Liver (tissue), 9 donors: ENCODE measurements around the gene NNT. TPM values are rescaled to one million over a fixed set of nuclear protein-coding genes. Genes with fewer than 3 reads are reported as not detected.

ENCODE experiments used
- DNase-seq: peaks from one replicate; pipeline ENCODE4 v3.0.0-alpha.2; 2017; ENCODE audit warnings: low spot score
- H3K27ac ChIP-seq, 2 donors: one replicate each; pipeline ENCODE4 v1.7.0; 2013; ENCODE audit warnings: inconsistent platforms in 2 of 2, low read length in 2 of 2, control low read depth in 1 of 2, low read depth in 1 of 2, mild to moderate bottlenecking in 1 of 2
- H3K27me3 ChIP-seq, 4 donors: one replicate each; pipeline versions ENCODE4 v1.6.1 to v1.7.0; 2013; ENCODE audit warnings: low read length in 3 of 4, inconsistent platforms in 1 of 4, mild to moderate bottlenecking in 1 of 4, moderate library complexity in 1 of 4; ENCODE audit not compliant: control insufficient read depth in 4 of 4, insufficient read depth in 4 of 4
- H3K36me3 ChIP-seq, 4 donors: one replicate each; pipeline versions ENCODE4 v1.6.1 to v1.7.0; 2013; ENCODE audit warnings: low read length in 3 of 4, mild to moderate bottlenecking in 3 of 4, low read depth in 1 of 4, moderate library complexity in 1 of 4; ENCODE audit not compliant: control insufficient read depth in 4 of 4, insufficient read depth in 3 of 4
- H3K4me1 ChIP-seq, 4 donors: one replicate each; pipeline versions ENCODE4 v1.6.1 to v1.7.0; 2013; ENCODE audit warnings: low read length in 3 of 4, mild to moderate bottlenecking in 3 of 4, moderate library complexity in 1 of 4; ENCODE audit not compliant: control insufficient read depth in 4 of 4, insufficient read depth in 4 of 4
- H3K4me3 ChIP-seq, 3 donors: one replicate each; pipeline versions ENCODE4 v1.6.1 to v1.7.0; 2013; ENCODE audit warnings: low read length in 3 of 3, control low read depth in 1 of 3, low read depth in 1 of 3, mild to moderate bottlenecking in 1 of 3
- H3K9ac ChIP-seq, 2 donors: one replicate each; pipeline ENCODE4 v1.7.0; 2013; ENCODE audit warnings: low read length in 2 of 2, mild to moderate bottlenecking in 2 of 2, moderate library complexity in 2 of 2, control low read depth in 1 of 2, low read depth in 1 of 2
- H3K9me3 ChIP-seq, 4 donors: one replicate each; pipeline versions ENCODE4 v1.6.1 to v1.7.0; 2013; ENCODE audit warnings: low read length in 3 of 4; ENCODE audit not compliant: control insufficient read depth in 4 of 4
- EGR1 ChIP-seq, 2 donors: IDR thresholded peaks; 2 replicates each; pipeline ENCODE4 v1.6.1; 2016 to 2018; ENCODE audit warnings: antibody characterized with exemption in 2 of 2, low read depth in 2 of 2
- FOXA1 ChIP-seq: IDR thresholded peaks from 2 replicates; pipeline ENCODE4 v1.6.1; 2016; ENCODE audit warnings: antibody characterized with exemption
- FOXA2 ChIP-seq: IDR thresholded peaks from 2 replicates; pipeline ENCODE4 v1.6.1; 2016; ENCODE audit warnings: antibody characterized with exemption
- GABPA ChIP-seq, 2 donors: IDR thresholded peaks in 1 of 2; conservative IDR thresholded peaks in 1 of 2; 2 replicates each; pipeline ENCODE4 v1.6.1; 2016; ENCODE audit warnings: antibody characterized with exemption in 2 of 2, mild to moderate bottlenecking in 1 of 2, moderate library complexity in 1 of 2
- HNF4A ChIP-seq, 2 donors: conservative IDR thresholded peaks; 2 replicates each; pipeline ENCODE4 v1.6.1; 2016; ENCODE audit warnings: antibody characterized with exemption in 2 of 2, mild to moderate bottlenecking in 2 of 2
- HNF4G ChIP-seq: IDR thresholded peaks from 2 replicates; pipeline ENCODE4 v1.6.1; 2016; ENCODE audit warnings: antibody characterized with exemption
- JUND ChIP-seq, 2 donors: IDR thresholded peaks; 2 replicates each; pipeline ENCODE4 v1.6.1; 2016; ENCODE audit warnings: antibody characterized with exemption in 2 of 2
- NR2F2 ChIP-seq: IDR thresholded peaks from 2 replicates; pipeline ENCODE4 v1.6.1; 2016; ENCODE audit warnings: antibody characterized with exemption
- RAD21 ChIP-seq, 2 donors: IDR thresholded peaks; 2 replicates each; pipeline ENCODE4 v1.6.1; 2016; ENCODE audit warnings: antibody characterized with exemption in 2 of 2, mild to moderate bottlenecking in 2 of 2
- RXRA ChIP-seq, 2 donors: IDR thresholded peaks; 2 replicates each; pipeline ENCODE4 v1.6.1; 2017 to 2018; ENCODE audit warnings: antibody characterized with exemption in 2 of 2, mild to moderate bottlenecking in 1 of 2
- SP1 ChIP-seq: IDR thresholded peaks from 2 replicates; pipeline ENCODE4 v1.6.1; 2018; ENCODE audit warnings: antibody characterized with exemption, mild to moderate bottlenecking
- TAF1 ChIP-seq: conservative IDR thresholded peaks from 2 replicates; pipeline ENCODE4 v1.6.1; 2016; ENCODE audit warnings: antibody characterized with exemption, mild to moderate bottlenecking
- YY1 ChIP-seq: IDR thresholded peaks from 2 replicates; pipeline ENCODE4 v1.6.1; 2016; ENCODE audit warnings: antibody characterized with exemption, mild to moderate bottlenecking
- WGBS: extraction: QIAGEN DNeasy Blood & Tissue Kit; methylation state at CpG from one replicate; pipeline ENCODE4 v1.1.7; 2013; 5-methylcytosine and 5-hydroxymethylcytosine counted together
- polyA plus RNA-seq, 2 donors: library from polyadenylated mRNA; stranded (reverse) in 1 of 2; unstranded in 1 of 2; fragments of 200-250 nt in 1 of 2; fragments of >200 nt in 1 of 2; fragmentation: Nextera tagmentation in 1 of 2; extraction: Ambion mirVana in 1 of 2; gene quantifications; one replicate each; pipeline versions ENCODE4 v1.2.1 to v1.2.3, GENCODE V29; 2013 to 2015
- total RNA-seq, 2 donors: library from RNA; depleted of rRNA; stranded (reverse); fragments of >200 nt; gene quantifications; one replicate each; pipeline ENCODE4 v1.2.3, GENCODE V29; 2014
- TF ChIP-seq, protein P1 (sequence below): IDR thresholded peaks from 2 replicates; pipeline ENCODE4 v1.6.1; 2016; ENCODE audit warnings: antibody characterized with exemption
- TF ChIP-seq, protein P2 (sequence below): IDR thresholded peaks from 2 replicates; pipeline ENCODE4 v1.6.1; 2016; ENCODE audit warnings: antibody characterized with exemption
- TF ChIP-seq, protein P3 (sequence below): IDR thresholded peaks from 2 replicates; pipeline ENCODE4 v1.6.1; 2016; ENCODE audit warnings: antibody characterized with exemption, mild to moderate bottlenecking
- TF ChIP-seq, protein P4 (sequence below): IDR thresholded peaks from 2 replicates; pipeline ENCODE4 v1.6.1; 2016; ENCODE audit warnings: antibody characterized with exemption
- TF ChIP-seq, protein P5 (sequence below): fragments of 150-350 bp; IDR thresholded peaks from 2 replicates; pipeline ENCODE4 v1.5.1; 2017; ENCODE audit warnings: improper control_type of control experiment, low read depth, low read length; ENCODE audit not compliant: missing input control
- donor health status: healthy.
- donor health status: healthy.
- donor health status: healthy.
- donor health status: healthy.
- donor health status: healthy.

NNT gene
- total and polyA plus RNA-seq, 4 donors: 45.4 to 154 (median 89.2) TPM

DNA sequence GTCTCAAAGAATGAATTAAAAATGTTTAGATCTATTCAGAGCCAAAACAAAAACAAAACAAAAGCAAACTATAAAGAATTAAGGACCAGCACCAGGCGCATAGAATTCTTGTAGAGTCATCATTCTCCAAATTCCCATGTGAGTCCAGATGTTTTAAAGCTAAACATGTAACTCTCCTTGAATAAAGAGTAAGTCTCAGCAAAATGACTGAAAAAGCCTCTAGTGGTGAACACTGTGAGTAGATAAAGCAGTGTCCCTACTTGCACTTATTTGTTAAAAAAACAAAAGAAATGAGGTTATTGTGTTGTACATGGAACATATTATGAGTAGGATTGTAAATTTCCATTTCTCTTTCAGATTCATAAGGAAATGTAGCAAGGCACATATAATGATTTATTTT is 44.0 kb downstream of the NNT start:
- no peak for TF ChIP-seq TAF1
- TF ChIP-seq RAD21 (IDR thresholded peaks at IDR 0.05): peak in 1 of 2 donors; percentile 23
- H3K4me1 ChIP-seq: no peaks in the 10 kb centered on the region
- no peak overlapping the region for H3K27ac ChIP-seq
- no peak overlapping the region for H3K4me3 ChIP-seq
- WGBS: 100% methylated on average over 1 of the region's 1 CpG
- H3K36me3 ChIP-seq: peaks cover 11 to 41% (median 34%) of the 10 kb centered on the region in 4 donors
- no peaks in the 10 kb centered on the region for H3K27me3 ChIP-seq
- DNase-seq: no peak
- H3K9ac ChIP-seq: no peak overlapping the region
- H3K9me3 ChIP-seq: no peaks in the 10 kb centered on the region

DNA sequence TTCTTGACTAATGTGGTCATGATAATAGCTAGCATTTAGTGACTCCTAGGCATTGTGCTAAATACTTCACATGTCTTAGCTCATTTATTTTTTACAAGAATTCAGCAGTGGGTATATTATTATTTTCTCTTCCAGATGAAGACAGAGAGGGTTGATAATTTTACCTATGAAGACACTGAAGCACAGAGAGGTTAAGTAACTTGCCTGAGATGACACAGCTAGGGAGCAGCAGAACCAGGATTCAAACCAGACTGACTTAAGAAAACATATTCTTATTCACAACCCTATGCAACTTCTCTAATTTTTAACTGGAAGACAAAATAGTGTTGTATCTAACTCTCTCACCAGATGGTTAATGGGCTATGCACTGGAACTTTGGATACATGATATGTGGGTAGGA is 44.8 kb downstream of the NNT start:
- H3K27me3 ChIP-seq: no peaks in the 10 kb centered on the region
- TF ChIP-seq TAF1: no peak
- no peaks in the 10 kb centered on the region for H3K9me3 ChIP-seq
- no peak overlapping the region for H3K27ac ChIP-seq
- H3K4me3 ChIP-seq: no peak overlapping the region
- H3K4me1 ChIP-seq: no peaks in the 10 kb centered on the region
- H3K9ac ChIP-seq: no peak overlapping the region
- DNase-seq: no peak
- peaks cover 11 to 45% (median 40%) of the 10 kb centered on the region in 4 donors for H3K36me3 ChIP-seq

DNA sequence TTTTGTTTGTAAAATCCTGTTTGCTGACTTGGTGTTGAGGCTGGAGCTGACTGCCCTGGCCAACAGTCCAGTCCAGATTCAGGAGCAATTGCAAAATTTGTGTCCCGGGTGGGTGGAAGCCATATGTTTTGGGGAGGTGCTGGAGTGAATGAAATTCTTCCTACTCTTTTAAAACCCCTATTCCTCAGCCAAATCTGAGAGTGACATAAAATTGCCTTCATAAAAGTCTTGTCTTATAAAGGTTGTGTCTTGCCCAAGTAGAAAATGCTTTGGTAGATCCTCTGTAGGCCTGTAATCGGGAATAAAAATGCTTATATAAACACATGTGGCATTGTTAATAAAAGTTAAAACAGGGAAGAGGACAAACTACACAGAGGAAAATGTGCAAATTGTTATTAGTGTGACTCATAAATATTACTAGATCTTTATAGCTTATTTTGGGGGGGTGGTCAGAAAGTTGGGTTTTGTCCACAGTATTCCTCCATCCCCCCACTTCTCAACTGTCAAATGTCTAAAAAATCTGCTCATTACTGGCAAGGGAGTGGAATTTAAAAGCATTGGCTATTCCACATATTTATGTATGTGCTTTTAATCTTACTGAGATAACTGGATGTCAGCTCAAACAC is 45.6 kb downstream of the NNT start:
- Histone ChIP-seq H3K27me3 (no peaks in the 10 kb centered on the region), H3K4me1 (no peaks in the 10 kb centered on the region), H3K9me3 (no peaks in the 10 kb centered on the region), H3K4me3 (no peak overlapping the region), H3K27ac (no peak overlapping the region), H3K9ac (no peak overlapping the region), H3K36me3 (peaks cover 11 to 48% (median 44%) of the 10 kb centered on the region in 4 donors)
- TF ChIP-seq NR2F2 (no peak), TAF1 (no peak), FOXA2 (no peak), YY1 (no peak), RXRA (IDR thresholded peaks at IDR 0.05) (no peak), FOXA1 (no peak), HNF4A (conservative IDR thresholded peaks at IDR 0.05) (no peak), RAD21 (IDR thresholded peaks at IDR 0.05) (no peak), GABPA (IDR thresholded peaks at IDR 0.05 in 1 of 2, conservative IDR thresholded peaks at IDR 0.05 in 1 of 2) (no peak), JUND (IDR thresholded peaks at IDR 0.05) (no peak), HNF4G (no peak), EGR1 (IDR thresholded peaks at IDR 0.05; ENCODE audit: low read depth in 2 of 2) (no peak), SP1 (no peak)
- TF ChIP-seq, protein P1, sequence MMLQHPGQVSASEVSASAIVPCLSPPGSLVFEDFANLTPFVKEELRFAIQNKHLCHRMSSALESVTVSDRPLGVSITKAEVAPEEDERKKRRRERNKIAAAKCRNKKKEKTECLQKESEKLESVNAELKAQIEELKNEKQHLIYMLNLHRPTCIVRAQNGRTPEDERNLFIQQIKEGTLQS: no peak
- TF ChIP-seq, protein P2, sequence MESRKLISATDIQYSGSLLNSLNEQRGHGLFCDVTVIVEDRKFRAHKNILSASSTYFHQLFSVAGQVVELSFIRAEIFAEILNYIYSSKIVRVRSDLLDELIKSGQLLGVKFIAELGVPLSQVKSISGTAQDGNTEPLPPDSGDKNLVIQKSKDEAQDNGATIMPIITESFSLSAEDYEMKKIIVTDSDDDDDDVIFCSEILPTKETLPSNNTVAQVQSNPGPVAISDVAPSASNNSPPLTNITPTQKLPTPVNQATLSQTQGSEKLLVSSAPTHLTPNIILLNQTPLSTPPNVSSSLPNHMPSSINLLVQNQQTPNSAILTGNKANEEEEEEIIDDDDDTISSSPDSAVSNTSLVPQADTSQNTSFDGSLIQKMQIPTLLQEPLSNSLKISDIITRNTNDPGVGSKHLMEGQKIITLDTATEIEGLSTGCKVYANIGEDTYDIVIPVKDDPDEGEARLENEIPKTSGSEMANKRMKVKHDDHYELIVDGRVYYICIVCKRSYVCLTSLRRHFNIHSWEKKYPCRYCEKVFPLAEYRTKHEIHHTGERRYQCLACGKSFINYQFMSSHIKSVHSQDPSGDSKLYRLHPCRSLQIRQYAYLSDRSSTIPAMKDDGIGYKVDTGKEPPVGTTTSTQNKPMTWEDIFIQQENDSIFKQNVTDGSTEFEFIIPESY: no peak
- TF ChIP-seq, protein P3, sequence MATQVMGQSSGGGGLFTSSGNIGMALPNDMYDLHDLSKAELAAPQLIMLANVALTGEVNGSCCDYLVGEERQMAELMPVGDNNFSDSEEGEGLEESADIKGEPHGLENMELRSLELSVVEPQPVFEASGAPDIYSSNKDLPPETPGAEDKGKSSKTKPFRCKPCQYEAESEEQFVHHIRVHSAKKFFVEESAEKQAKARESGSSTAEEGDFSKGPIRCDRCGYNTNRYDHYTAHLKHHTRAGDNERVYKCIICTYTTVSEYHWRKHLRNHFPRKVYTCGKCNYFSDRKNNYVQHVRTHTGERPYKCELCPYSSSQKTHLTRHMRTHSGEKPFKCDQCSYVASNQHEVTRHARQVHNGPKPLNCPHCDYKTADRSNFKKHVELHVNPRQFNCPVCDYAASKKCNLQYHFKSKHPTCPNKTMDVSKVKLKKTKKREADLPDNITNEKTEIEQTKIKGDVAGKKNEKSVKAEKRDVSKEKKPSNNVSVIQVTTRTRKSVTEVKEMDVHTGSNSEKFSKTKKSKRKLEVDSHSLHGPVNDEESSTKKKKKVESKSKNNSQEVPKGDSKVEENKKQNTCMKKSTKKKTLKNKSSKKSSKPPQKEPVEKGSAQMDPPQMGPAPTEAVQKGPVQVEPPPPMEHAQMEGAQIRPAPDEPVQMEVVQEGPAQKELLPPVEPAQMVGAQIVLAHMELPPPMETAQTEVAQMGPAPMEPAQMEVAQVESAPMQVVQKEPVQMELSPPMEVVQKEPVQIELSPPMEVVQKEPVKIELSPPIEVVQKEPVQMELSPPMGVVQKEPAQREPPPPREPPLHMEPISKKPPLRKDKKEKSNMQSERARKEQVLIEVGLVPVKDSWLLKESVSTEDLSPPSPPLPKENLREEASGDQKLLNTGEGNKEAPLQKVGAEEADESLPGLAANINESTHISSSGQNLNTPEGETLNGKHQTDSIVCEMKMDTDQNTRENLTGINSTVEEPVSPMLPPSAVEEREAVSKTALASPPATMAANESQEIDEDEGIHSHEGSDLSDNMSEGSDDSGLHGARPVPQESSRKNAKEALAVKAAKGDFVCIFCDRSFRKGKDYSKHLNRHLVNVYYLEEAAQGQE: no peak
- TF ChIP-seq, protein P4, sequence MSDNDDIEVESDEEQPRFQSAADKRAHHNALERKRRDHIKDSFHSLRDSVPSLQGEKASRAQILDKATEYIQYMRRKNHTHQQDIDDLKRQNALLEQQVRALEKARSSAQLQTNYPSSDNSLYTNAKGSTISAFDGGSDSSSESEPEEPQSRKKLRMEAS: no peak
- TF ChIP-seq, protein P5, sequence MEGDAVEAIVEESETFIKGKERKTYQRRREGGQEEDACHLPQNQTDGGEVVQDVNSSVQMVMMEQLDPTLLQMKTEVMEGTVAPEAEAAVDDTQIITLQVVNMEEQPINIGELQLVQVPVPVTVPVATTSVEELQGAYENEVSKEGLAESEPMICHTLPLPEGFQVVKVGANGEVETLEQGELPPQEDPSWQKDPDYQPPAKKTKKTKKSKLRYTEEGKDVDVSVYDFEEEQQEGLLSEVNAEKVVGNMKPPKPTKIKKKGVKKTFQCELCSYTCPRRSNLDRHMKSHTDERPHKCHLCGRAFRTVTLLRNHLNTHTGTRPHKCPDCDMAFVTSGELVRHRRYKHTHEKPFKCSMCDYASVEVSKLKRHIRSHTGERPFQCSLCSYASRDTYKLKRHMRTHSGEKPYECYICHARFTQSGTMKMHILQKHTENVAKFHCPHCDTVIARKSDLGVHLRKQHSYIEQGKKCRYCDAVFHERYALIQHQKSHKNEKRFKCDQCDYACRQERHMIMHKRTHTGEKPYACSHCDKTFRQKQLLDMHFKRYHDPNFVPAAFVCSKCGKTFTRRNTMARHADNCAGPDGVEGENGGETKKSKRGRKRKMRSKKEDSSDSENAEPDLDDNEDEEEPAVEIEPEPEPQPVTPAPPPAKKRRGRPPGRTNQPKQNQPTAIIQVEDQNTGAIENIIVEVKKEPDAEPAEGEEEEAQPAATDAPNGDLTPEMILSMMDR: no peak
- DNase-seq: no peak
- 76% methylated on average over 2 of the region's 2 CpGs for WGBS
